GM18508 (cell line): ENCODE results near the gene BOC.

Experiments used
- ATAC-seq: cut with Tn5 transposase; IDR thresholded peaks from one replicate; pipeline ENCODE4 v1.9.1; 2021; ENCODE audit warnings: moderate number of reproducible peaks; ENCODE audit not compliant: insufficient read depth, unreplicated experiment

Gene BOC

DNA sequence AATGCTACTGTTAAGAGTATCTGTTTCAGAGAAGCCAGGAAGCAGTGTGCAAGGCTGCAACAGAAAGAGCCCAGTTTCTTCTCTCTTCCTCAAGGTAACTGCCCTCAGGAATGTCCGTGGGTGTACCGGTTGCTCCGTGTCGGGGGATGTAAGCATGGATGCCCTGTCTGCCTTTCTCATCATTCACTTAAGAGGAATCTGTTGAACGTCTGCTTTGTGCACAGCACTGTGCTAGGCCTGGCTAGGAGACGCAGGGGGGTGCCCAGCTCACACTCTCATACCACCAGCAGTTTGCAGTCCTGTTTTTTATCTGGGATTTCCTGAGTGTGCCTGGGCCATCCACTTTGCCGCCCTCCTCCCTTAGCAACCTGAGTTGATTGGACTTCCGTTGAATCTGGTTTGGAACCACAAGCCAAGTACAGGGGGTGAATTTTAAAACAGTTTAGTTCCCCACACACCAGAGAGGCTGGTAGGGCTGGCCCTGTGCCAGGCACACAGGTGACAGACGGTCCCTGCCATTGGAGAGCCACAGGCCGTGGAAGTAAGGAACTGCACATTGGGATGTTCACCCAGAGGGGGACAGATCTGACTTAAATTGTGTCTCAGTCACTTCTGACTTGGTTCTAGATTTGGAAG is 11.2 kb downstream of the BOC start:
- ATAC-seq: no peak

GRCh38 chr3:113223475-113224281 is 12.3 kb downstream of the BOC start:
- ATAC-seq: no peak

- ATAC-seq: no peak
Measured at GRCh38 chr3:113225286-113225685, 13.9 kb downstream of the BOC start.

DNA sequence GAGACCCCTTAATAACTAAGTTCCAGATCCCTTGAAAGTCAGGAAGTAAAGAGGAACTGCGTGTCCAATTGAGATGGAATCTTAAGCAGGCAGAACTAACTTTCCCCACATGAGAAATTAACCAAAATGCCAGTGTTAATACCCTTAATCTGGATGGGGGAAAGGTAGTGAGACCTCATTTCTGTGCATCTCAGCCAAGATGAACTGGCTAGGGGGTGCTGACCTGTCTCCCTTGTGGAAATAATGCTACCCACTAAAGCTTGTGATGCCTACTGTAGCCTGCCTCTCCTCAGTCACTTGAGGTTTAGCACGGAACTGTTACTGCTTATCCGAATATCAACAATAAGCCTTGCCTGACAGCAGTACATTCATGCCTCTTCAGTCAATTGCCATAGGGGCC is 15.1 kb downstream of the BOC start:
- ATAC-seq: no peak

DNA sequence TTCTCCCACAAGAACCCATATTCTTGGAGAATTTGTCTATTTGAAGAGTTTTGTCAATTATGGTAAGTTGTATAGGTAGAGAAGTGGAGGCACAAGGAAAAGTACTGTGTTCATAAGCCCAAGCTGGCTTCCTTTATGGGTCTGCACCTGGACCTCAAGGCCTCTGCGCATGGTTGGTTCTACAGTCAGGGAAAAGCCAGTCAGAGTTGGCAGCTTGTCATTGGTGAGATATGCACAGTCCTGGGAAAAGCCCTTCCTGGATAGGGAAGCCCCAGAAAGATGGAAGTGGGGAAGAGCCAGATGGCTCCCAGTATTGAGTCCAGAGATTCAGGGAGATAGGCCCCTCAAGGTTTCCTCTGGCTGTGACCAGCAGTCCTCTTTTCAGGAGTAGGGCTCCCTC is 15.8 kb downstream of the BOC start:
- ATAC-seq: no peak

- ATAC-seq: no peak
Measured at GRCh38 chr3:113228498-113229286, 17.3 kb downstream of the BOC start.

- no peak for ATAC-seq
Measured at GRCh38 chr3:113231391-113231790, 20.0 kb downstream of the BOC start.

GRCh38 chr3:113231827-113232253 is 20.5 kb downstream of the BOC start:
- no peak for ATAC-seq

- no peak for ATAC-seq
Measured at GRCh38 chr3:113232342-113232741, 21.0 kb downstream of the BOC start.

DNA sequence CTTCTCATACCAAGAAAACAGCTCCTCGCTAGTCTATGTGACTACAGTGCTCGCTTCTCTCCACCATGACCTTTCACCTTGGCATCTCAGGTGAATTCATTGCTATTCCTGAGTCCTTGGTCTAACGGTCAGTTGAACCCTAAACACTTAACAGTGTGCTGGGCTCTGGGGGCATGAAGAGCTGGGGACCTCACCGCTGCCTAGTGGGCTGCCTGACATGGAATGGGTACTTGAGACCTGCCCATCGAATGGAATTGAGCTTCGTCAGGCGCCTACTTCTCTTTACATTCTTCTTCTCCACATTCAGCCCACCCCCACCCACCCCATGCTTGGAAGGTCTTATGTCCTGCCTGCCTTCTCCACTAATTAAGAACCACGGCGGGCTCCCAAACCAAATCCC is 22.1 kb downstream of the BOC start:
- ATAC-seq: no peak

- no peak for ATAC-seq
Measured at GRCh38 chr3:113234028-113234427, 22.7 kb downstream of the BOC start.

- no peak for ATAC-seq
Measured at GRCh38 chr3:113234688-113235260, 23.4 kb downstream of the BOC start.

DNA sequence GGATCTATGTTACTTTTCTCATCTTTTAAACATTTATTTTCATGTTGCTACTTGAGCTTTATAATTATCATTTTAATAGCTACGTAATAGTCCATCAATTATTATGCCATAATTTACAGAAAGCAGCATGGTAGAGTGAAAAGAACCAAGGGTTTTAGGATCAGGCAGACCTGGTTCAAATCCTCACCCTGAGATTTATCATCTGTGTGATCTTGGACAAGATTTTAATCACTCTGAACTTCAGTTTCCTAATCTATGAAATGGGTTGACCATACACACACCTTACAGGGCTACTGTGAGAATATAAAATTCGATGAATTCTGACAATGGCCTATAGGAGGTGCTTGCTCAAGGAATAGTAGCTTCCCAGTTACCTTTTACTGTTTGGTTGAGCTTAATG is 27.1 kb downstream of the BOC start:
- ATAC-seq: no peak

DNA sequence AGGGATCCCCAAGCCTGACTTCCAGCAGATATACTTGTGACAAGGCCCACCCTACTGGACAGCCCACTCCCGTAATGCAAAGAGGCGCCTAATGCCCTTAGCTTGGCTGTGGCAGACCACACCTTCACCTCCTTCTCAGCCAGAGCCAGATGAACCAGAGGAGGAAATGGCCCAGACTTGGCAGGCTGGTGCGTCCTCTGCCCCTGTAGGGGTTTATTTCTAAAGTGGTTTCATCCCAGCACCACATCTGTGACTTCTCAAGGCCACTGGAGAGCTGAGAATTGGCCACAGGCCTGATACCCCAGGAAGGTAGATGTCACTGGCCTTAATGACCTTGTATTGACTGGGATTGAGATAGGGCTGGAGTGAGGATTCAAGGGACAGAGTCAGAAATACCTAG is 29.5 kb downstream of the BOC start:
- no peak for ATAC-seq

- ATAC-seq: no peak
Measured at GRCh38 chr3:113241292-113242095, 30.1 kb downstream of the BOC start.

DNA sequence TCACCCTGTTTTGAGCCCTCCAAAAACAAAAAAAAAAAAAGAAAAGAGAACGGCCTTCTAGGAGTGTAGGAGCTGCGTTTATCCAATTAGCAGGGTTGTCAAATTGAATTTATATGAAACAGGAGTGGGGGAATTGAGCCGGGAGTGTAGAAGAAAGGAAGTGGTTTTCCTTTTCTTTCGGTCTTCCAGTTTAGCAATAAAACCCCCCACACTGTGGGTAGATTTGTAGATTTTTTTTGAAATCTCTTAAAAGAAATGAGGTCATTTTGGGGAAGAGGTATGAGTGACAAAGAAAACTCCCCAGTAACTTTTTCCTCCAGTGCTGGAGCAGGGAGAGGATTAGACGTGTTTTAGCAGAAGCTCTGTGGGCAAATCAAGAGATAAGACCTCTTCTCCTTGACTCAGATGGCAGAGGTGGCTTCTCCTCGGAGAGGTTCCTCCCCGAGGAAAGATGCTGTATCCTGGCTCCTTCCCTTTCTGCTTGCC is 30.8 kb downstream of the BOC start:
- no peak for ATAC-seq

GRCh38 chr3:113243071-113243470 is 31.7 kb downstream of the BOC start:
- ATAC-seq: no peak

- no peak for ATAC-seq
Measured at GRCh38 chr3:113243846-113244245, 32.5 kb downstream of the BOC start.

DNA sequence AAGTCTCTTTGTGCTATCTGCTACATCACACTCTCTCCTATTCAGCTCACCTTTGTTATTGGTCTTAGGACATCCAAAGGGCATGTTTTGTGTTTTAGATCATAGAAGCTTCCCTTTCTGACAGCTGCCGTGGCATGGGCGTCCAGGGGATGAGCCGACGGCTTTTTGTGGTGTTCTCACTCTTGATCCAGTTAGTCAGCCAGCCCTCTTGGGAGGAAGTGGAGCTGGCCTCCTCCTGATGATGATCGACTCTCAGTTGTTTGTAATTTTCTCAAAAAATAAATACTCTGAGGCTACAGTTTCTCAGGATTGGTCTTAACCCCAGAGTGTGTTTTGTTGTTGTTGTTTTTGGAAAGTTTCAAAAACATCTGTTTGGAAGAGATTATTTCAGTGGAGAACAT is 34.4 kb downstream of the BOC start:
- no peak for ATAC-seq

- ATAC-seq: no peak
Measured at GRCh38 chr3:113247068-113247467, 35.7 kb downstream of the BOC start.
